Prostate gland (tissue), 2 donors: ENCODE data around the gene CLIP1.

Experiments used
- CTCF ChIP-seq, 4 experiments: fragments of 200-600 bp in 2 of 4; fragments of 450-650 bp in 2 of 4; sonication (generic) in 2 of 4; IDR thresholded peaks; 1 replicate in 3 of 4; 2 replicates in 1 of 4; pipeline ENCODE4 v1.5.1; 2016 to 2019; ENCODE audit warnings: antibody characterized with exemption in 4 of 4, mild to moderate bottlenecking in 2 of 4, moderate library complexity in 2 of 4
- POLR2A ChIP-seq: fragments of 450-650 bp; IDR thresholded peaks from one replicate; pipeline ENCODE4 v1.6.1; 2016; ENCODE audit warnings: antibody characterized with exemption, mild to moderate bottlenecking

- TF ChIP-seq CTCF (IDR thresholded peaks at IDR 0.05) (no peak), POLR2A (no peak)
Measured at GRCh38 chr12:122297494-122297893, 125.0 kb downstream of the CLIP1 start.
